GM12801 (cell line): ENCODE data around the gene RNF144A.

Experiments used
- CTCF ChIP-seq: IDR thresholded peaks from one replicate; pipeline ENCODE4 v1.5.1; 2011; ENCODE audit warnings: control low read depth; ENCODE audit not compliant: insufficient read length; ENCODE audit errors: extremely low read depth

Gene RNF144A

GRCh38 chr2:6956566-6956965, 39.4 kb downstream of the RNF144A start:
- TF ChIP-seq CTCF = no peak

DNA sequence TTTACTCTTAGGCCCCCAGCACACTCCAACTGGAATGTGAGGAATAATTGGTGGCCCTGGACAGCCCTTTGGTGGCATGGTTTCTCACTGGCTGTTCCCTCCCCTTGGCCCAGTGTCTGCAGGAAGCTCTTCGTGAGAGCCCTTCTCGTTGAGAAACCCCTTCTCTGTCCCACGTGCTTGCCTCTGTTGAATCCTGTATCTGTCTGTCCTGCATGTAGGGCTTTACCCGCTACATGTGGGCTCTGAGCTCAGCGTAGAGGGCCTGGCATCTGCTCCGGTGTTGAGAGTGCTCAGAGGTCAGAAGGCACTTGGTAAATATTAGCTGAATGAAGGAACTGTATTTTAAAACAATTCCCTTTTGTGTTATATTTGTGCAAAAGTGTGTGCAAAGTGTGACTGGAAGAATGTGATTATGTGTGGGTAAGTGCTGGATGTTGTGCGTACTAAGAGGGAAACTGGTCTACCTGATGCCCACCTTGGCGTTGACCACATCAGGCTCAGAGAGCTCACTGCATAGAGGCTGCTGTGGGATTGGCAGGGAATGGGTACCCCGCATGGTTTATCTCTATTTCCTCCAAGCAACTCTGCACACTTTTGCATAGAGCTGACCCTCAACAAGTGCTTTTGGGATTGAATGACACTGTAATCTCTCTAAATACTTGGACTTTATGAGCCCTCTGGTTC, 40.0 kb downstream of the RNF144A start:
- TF ChIP-seq CTCF = no peak

DNA sequence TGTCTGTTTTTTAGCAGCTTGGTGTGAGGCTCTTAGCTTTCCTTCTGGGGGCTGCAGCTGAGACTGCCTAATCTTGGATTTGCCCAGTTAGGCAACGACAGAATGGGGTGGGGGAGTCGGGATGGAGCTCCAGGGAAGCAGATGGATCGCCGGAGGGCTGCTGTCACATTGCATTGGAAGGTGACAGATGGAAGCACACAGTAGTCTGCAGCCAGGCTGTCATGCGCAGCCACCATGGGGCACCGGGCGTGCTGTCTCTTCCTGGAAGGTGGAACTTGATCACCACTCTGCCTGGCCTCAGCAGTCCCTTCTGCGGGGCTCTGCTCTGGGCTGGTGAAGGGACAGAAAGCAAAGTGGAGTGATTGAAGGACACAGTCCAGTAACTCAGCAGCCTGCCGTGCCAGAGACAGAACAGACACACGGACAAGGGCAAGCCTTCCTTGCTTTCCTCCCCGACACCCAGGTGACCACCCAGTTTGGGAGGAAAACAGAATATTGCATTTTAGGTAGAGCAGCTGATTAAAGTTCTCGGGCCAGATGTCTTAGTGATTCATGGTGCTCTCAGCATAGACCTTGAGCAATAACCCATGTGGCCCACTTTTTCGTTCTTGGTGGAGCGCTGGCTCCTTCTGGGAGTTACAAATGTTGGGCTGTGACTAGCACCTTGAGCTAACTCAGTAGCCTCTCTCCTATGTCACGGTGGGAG, 40.9 kb downstream of the RNF144A start:
- no peak for TF ChIP-seq CTCF

- TF ChIP-seq CTCF = no peak
These were observed 41.5 kb downstream of the RNF144A start for GRCh38 chr2:6958616-6959235.

DNA sequence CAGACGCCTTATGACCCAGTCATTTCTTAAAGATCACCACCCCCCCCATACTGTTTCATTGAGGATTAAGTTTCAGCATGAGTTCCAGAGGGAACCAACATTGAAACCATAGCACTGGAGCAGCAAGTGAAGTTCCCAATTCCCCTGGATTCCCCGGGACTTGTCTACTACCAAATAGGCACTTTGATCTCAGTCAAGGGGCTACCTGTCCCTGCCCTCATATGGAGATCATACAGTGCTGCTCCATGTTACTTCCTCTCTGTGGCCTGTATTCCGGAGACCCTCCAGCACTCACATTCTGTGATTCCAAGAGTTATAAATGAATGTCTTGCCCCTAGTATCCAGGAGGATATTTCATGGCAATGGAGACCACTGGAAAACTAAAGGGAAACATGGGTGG, 42.5 kb downstream of the RNF144A start:
- TF ChIP-seq CTCF = no peak

GRCh38 chr2:6960659-6961058, 43.4 kb downstream of the RNF144A start:
- no peak for TF ChIP-seq CTCF

- no peak for TF ChIP-seq CTCF
These were observed 46.5 kb downstream of the RNF144A start for GRCh38 chr2:6963727-6964126.
